GM19395 (cell line): ENCODE results near the gene DDX49.
"Not testable (repeated sequence)": the region's sequence is repeated elsewhere in the genome, so short reads cannot be mapped to it uniquely, and the experiment has no call there.

Source experiments
- ATAC-seq: cut with Tn5 transposase; IDR thresholded peaks from one replicate; pipeline ENCODE4 v1.9.1; 2021; ENCODE audit warnings: mild to moderate bottlenecking, moderate library complexity; ENCODE audit not compliant: unreplicated experiment

DDX49 gene

GRCh38 chr19:18908917-18909619 lies 10.4 kb upstream of the DDX49 start:
- ATAC-seq = no peak

GRCh38 chr19:18910010-18910409 lies 9.5 kb upstream of the DDX49 start:
- no peak for ATAC-seq

GRCh38 chr19:18910801-18911436 lies 8.6 kb upstream of the DDX49 start:
- no peak for ATAC-seq

GRCh38 chr19:18912933-18913332 lies 6.6 kb upstream of the DDX49 start:
- no peak for ATAC-seq

- no peak for ATAC-seq
These were observed 6.0 kb upstream of the DDX49 start for GRCh38 chr19:18913466-18913865.

GRCh38 chr19:18915639-18916038 lies 3.9 kb upstream of the DDX49 start:
- ATAC-seq = no peak

- not testable (repeated sequence) for ATAC-seq
These were observed 1.9 kb upstream of the DDX49 start for GRCh38 chr19:18917593-18917992.

GRCh38 chr19:18919900-18920214 lies 342 bp downstream of the DDX49 start:
- ATAC-seq = peak; percentile 11

GRCh38 chr19:18920400-18920799 lies 885 bp downstream of the DDX49 start:
- ATAC-seq = no peak

- ATAC-seq = no peak
These were observed 2.1 kb downstream of the DDX49 start for GRCh38 chr19:18921593-18921992.

- no peak for ATAC-seq
These were observed 2.9 kb downstream of the DDX49 start for GRCh38 chr19:18922228-18922985.

- no peak for ATAC-seq
These were observed 5.2 kb downstream of the DDX49 start for GRCh38 chr19:18924684-18925213.

- no peak for ATAC-seq
These were observed 8.7 kb downstream of the DDX49 start for GRCh38 chr19:18928018-18928805.

- ATAC-seq = no peak
These were observed 9.8 kb downstream of the DDX49 start for GRCh38 chr19:18929311-18929710.

GRCh38 chr19:18931316-18932162 lies 12.0 kb downstream of the DDX49 start:
- ATAC-seq = no peak

- no peak for ATAC-seq
These were observed 12.8 kb downstream of the DDX49 start for GRCh38 chr19:18932216-18932841.

GRCh38 chr19:18933297-18933696 lies 13.8 kb downstream of the DDX49 start:
- no peak for ATAC-seq

GRCh38 chr19:18939163-18939562 lies 19.6 kb downstream of the DDX49 start:
- ATAC-seq = no peak

GRCh38 chr19:18939922-18940768 lies 20.6 kb downstream of the DDX49 start:
- no peak for ATAC-seq
